Large intestine (tissue), 12 donors: ENCODE results near the gene CPE. TPM values are rescaled to one million over a fixed set of nuclear protein-coding genes. Genes with fewer than 3 reads are reported as not detected.
"Not testable (repeated sequence)": the region's sequence is repeated elsewhere in the genome, so short reads cannot be mapped to it uniquely, and the experiment has no call there.

Experiments used
- DNase-seq, 2 donors: peaks; one replicate each; pipeline versions ENCODE4 v3.0.0 to v3.0.0-alpha.2; 2013
- H3K27ac ChIP-seq: one replicate; pipeline ENCODE4 v1.5.1; 2013; ENCODE audit warnings: low read length
- H3K27me3 ChIP-seq: 2 replicates; pipeline ENCODE4 v1.6.1; 2013; ENCODE audit warnings: low read length; ENCODE audit not compliant: control insufficient read depth, insufficient read depth
- H3K36me3 ChIP-seq: 2 replicates; pipeline ENCODE4 v1.6.1; 2013; ENCODE audit warnings: low read length; ENCODE audit not compliant: control insufficient read depth, insufficient read depth
- H3K4me1 ChIP-seq: one replicate; pipeline ENCODE4 v1.6.1; 2013; ENCODE audit warnings: low read length; ENCODE audit not compliant: control insufficient read depth, insufficient read depth
- H3K4me3 ChIP-seq: one replicate; pipeline ENCODE4 v1.5.1; 2013; ENCODE audit warnings: low read length
- H3K9me3 ChIP-seq: one replicate; pipeline ENCODE4 v1.6.1; 2013; ENCODE audit warnings: mild to moderate bottlenecking, low read depth, low read length, moderate library complexity; ENCODE audit not compliant: control insufficient read depth
- WGBS: methylation state at CpG from one replicate; pipeline ENCODE4 v1.1.5; 2013; ENCODE audit warnings: low lambda C conversion rate; ENCODE audit not compliant: insufficient coverage; 5-methylcytosine and 5-hydroxymethylcytosine counted together
- long read RNA-seq, 11 donors: transcript quantifications; one replicate each; lab custom pipeline, GENCODE V29; 2026
- polyA plus RNA-seq: library from polyadenylated mRNA; unstranded; fragments of 120-200 nt; gene quantifications from one replicate; pipeline ENCODE4 v1.2.1, GENCODE V29; 2013

The CPE gene
- polyA plus RNA-seq = 162 TPM
- long read RNA-seq, donor 1, transcript CPE-201 (9 exons, 2,421 nt) = major isoform, 24 of 61 reads
- long read RNA-seq, donor 1, partial matches to known transcripts = 37 of 61 reads
- long read RNA-seq, donor 1, other reads (novel, unspliced or antisense) = 0 of 61 reads
- long read RNA-seq, donor 2, transcript CPE-201 (9 exons, 2,421 nt) = major isoform, 46 of 83 reads
- long read RNA-seq, donor 2, partial matches to known transcripts = 36 of 83 reads
- long read RNA-seq, donor 2, other reads (novel, unspliced or antisense) = 0 of 83 reads
- long read RNA-seq, donor 3, transcript CPE-201 (9 exons, 2,421 nt) = major isoform, 42 of 164 reads
- long read RNA-seq, donor 3, partial matches to known transcripts = 122 of 164 reads
- long read RNA-seq, donor 3, other reads (novel, unspliced or antisense) = 0 of 164 reads
- long read RNA-seq, donor 4, transcript CPE-201 (9 exons, 2,421 nt) = major isoform, 13 of 13 reads
- long read RNA-seq, donor 4, partial matches to known transcripts = 0 of 13 reads
- long read RNA-seq, donor 4, other reads (novel, unspliced or antisense) = 0 of 13 reads
- long read RNA-seq, donor 5, transcript CPE-201 (9 exons, 2,421 nt) = major isoform, 61 of 86 reads
- long read RNA-seq, donor 5, partial matches to known transcripts = 25 of 86 reads
- long read RNA-seq, donor 5, other reads (novel, unspliced or antisense) = 0 of 86 reads
- long read RNA-seq, donor 6, transcript CPE-201 (9 exons, 2,421 nt) = major isoform, 37 of 67 reads
- long read RNA-seq, donor 6, partial matches to known transcripts = 30 of 67 reads
- long read RNA-seq, donor 6, other reads (novel, unspliced or antisense) = 0 of 67 reads
- long read RNA-seq, donor 7, transcript CPE-201 (9 exons, 2,421 nt) = major isoform, 35 of 35 reads
- long read RNA-seq, donor 7, partial matches to known transcripts = 0 of 35 reads
- long read RNA-seq, donor 7, other reads (novel, unspliced or antisense) = 0 of 35 reads
- long read RNA-seq, donor 8, transcript CPE-201 (9 exons, 2,421 nt) = major isoform, 54 of 162 reads
- long read RNA-seq, donor 8, partial matches to known transcripts = 103 of 162 reads
- long read RNA-seq, donor 8, other reads (novel, unspliced or antisense) = 5 of 162 reads
- long read RNA-seq, donor 9, transcript CPE-201 (9 exons, 2,421 nt) = major isoform, 37 of 103 reads
- long read RNA-seq, donor 9, partial matches to known transcripts = 66 of 103 reads
- long read RNA-seq, donor 9, other reads (novel, unspliced or antisense) = 0 of 103 reads
- long read RNA-seq, donor 10, transcript CPE-201 (9 exons, 2,421 nt) = major isoform, 40 of 40 reads
- long read RNA-seq, donor 10, partial matches to known transcripts = 0 of 40 reads
- long read RNA-seq, donor 10, other reads (novel, unspliced or antisense) = 0 of 40 reads
- long read RNA-seq, donor 11, transcript CPE-201 (9 exons, 2,421 nt) = major isoform, 51 of 91 reads
- long read RNA-seq, donor 11, partial matches to known transcripts = 40 of 91 reads
- long read RNA-seq, donor 11, other reads (novel, unspliced or antisense) = 0 of 91 reads

DNA sequence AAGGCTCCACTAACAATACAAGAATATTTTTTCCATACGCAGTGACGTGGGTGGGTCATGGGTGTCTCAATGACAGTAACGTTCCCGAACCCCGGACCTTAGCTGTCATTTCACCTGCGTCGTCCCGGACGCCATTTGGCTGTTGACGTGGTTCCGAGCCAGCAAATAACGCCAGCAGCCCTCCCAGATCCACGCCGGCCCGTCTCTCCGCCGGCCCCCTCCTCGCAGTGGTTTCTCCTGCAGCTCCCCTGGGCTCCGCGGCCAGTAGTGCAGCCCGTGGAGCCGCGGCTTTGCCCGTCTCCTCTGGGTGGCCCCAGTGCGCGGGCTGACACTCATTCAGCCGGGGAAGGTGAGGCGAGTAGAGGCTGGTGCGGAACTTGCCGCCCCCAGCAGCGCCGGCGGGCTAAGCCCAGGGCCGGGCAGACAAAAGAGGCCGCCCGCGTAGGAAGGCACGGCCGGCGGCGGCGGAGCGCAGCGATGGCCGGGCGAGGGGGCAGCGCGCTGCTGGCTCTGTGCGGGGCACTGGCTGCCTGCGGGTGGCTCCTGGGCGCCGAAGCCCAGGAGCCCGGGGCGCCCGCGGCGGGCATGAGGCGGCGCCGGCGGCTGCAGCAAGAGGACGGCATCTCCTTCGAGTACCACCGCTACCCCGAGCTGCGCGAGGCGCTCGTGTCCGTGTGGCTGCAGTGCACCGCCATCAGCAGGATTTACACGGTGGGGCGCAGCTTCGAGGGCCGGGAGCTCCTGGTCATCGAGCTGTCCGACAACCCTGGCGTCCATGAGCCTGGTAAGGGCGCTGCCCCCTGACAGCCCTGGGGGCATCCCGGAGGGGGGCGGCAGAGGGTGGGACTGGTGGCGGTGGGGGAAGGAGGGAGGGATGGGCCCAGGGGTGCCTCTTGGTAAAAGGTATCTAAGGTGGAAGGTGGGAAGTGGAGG lies at the start of gene CPE:
Gene CPE (plus strand): TSS at position 264 of the 933 bp plus-strand sequence. CDS start 214 bp downstream, at position 478.
- no peaks in the 10 kb centered on the region for H3K27me3 ChIP-seq
- peaks cover 10% of the 10 kb centered on the region for H3K4me1 ChIP-seq
- H3K9me3 ChIP-seq = peaks cover 9% of the 10 kb centered on the region
- whole genome bisulfite sequencing = no CpG with 5 or more reads among the region's 82 CpGs
- DNase-seq = peak; percentile 79 to 89
- H3K27ac ChIP-seq = peak within 1 kb of the TSS; percentile 89
- no peaks in the 10 kb centered on the region for H3K36me3 ChIP-seq
- peak within 1 kb of the TSS; percentile 83 for H3K4me3 ChIP-seq

- H3K36me3 ChIP-seq = peaks cover 17% of the 10 kb centered on the region
- peaks cover 7% of the 10 kb centered on the region for H3K4me1 ChIP-seq
- 25% methylated on average over 1 of the region's 2 CpGs for WGBS
- H3K27me3 ChIP-seq = no peaks in the 10 kb centered on the region
- no peaks in the 10 kb centered on the region for H3K9me3 ChIP-seq
- peak overlapping the region; percentile 77 for H3K4me3 ChIP-seq
- peak overlapping the region; percentile 97 for H3K27ac ChIP-seq
- peak in 1 of 2 donors; percentile 16 for DNase-seq
Measured at GRCh38 chr4:165330071-165330470, 48.7 kb upstream of the CPE start.

GRCh38 chr4:165330666-165331065 lies 48.1 kb upstream of the CPE start:
- H3K4me1 ChIP-seq = peaks cover 10% of the 10 kb centered on the region
- H3K27ac ChIP-seq = peak overlapping the region; percentile 97
- no CpG with 5 or more reads among the region's 5 CpGs for WGBS
- H3K36me3 ChIP-seq = peaks cover 22% of the 10 kb centered on the region
- no peaks in the 10 kb centered on the region for H3K9me3 ChIP-seq
- no peak for DNase-seq
- H3K4me3 ChIP-seq = peak overlapping the region; percentile 77
- H3K27me3 ChIP-seq = no peaks in the 10 kb centered on the region

DNA sequence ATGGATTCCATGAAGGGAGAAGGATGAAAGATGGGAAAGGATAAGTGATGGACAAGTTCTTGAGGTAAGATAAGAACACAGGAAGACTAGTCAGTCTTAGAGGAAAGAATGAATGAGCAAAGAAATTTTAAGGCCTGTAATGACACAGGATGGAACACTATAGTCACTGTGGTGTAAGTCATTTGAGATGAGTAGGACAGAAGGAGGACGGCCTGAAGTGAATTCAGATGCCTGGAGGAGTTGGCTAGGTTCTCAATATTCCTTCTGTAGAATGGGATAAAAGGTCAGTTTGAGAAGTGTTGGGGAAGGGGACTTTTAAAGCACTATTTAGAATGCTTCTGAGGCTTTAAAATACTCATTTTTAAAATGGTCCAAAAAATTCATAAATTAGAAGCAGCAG lies 47.4 kb upstream of the CPE start:
- peak overlapping the region; percentile 77 for H3K4me3 ChIP-seq

GRCh38 chr4:165331823-165332222 lies 47.0 kb upstream of the CPE start:
- peak overlapping the region; percentile 77 for H3K4me3 ChIP-seq

More for the DNA sequence above, 47.4 kb upstream of the CPE start:
- DNase-seq = no peak
- H3K4me1 ChIP-seq = peaks cover 6% of the 10 kb centered on the region
- H3K27me3 ChIP-seq = no peaks in the 10 kb centered on the region
- H3K27ac ChIP-seq = no peak overlapping the region
- H3K9me3 ChIP-seq = no peaks in the 10 kb centered on the region
- no CpG with 5 or more reads among the region's 1 CpG for WGBS
- H3K36me3 ChIP-seq = peaks cover 22% of the 10 kb centered on the region

DNA sequence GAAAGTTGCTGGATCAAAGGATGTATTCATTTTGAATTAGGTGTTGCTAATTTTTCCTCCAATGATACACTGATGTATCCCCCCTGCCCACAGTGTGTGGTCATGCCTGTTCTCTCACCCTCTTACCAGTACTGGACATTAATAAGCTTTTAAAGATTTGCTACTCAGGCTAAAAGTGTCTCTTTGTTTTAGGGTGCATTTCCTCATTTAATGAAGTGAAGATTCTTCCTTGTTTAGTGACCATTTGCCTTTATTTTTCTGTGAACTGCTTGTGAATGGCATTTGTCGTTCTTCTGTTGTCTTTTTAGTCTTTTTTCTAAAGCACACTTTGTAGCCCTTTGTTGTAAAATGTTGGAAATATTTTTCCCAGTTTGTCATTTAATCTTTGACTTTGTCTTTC lies 46.3 kb upstream of the CPE start:
- H3K9me3 ChIP-seq = no peaks in the 10 kb centered on the region

More at GRCh38 chr4:165331823-165332222, 47.0 kb upstream of the CPE start:
- no peak overlapping the region for H3K27ac ChIP-seq
- 47% methylated on average over 10 of the region's 10 CpGs for WGBS
- H3K27me3 ChIP-seq = no peaks in the 10 kb centered on the region
- no peak for DNase-seq
- H3K4me1 ChIP-seq = peaks cover 5% of the 10 kb centered on the region
- H3K36me3 ChIP-seq = peaks cover 27% of the 10 kb centered on the region
- no peaks in the 10 kb centered on the region for H3K9me3 ChIP-seq

DNA sequence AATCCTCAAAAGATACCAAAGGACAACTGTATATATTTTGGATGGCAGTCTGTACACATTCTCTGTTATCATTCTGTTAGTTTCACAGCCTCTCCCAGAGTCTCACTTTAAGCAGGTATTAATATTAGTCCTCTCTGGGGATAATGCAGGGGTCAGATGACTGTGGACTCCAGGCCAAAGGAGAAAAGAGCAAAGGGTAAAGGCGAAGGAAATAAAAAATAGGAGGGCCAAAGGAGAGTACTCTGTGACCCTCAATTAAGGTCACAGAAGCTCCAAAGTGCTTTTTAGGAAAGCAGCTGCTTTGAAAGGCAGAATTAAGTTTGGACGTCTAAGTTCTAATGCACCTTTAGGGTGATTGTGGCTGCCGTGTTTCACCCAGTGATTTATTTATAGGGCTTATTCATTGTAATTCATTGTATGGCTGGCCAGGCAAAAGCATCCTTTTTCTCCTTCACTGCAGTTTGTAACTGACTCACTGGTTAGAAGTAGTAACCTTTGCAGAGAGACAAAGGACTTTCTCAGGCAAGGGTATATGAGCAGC lies 43.6 kb upstream of the CPE start:
- H3K27ac ChIP-seq = no peak overlapping the region
- H3K27me3 ChIP-seq = no peaks in the 10 kb centered on the region
- DNase-seq = no peak
- no peak overlapping the region for H3K4me3 ChIP-seq
- WGBS = 70% methylated on average over 1 of the region's 3 CpGs
- peaks cover 5% of the 10 kb centered on the region for H3K4me1 ChIP-seq
- no peaks in the 10 kb centered on the region for H3K9me3 ChIP-seq
- peaks cover 49% of the 10 kb centered on the region for H3K36me3 ChIP-seq

More for the DNA sequence above, 46.3 kb upstream of the CPE start:
- Histone ChIP-seq H3K36me3 (peaks cover 32% of the 10 kb centered on the region), H3K4me3 (peak overlapping the region; percentile 77), H3K4me1 (peaks cover 5% of the 10 kb centered on the region), H3K27ac (no peak overlapping the region), H3K27me3 (no peaks in the 10 kb centered on the region)
- 33% methylated on average over 1 of the region's 1 CpG for WGBS
- DNase-seq = no peak

- H3K4me3 ChIP-seq = no peak overlapping the region
- no peak overlapping the region for H3K27ac ChIP-seq
- no peaks in the 10 kb centered on the region for H3K9me3 ChIP-seq
- no peak for DNase-seq
- WGBS = 80% methylated on average over 1 of the region's 6 CpGs
- H3K4me1 ChIP-seq = peaks cover 5% of the 10 kb centered on the region
- no peaks in the 10 kb centered on the region for H3K27me3 ChIP-seq
- peaks cover 46% of the 10 kb centered on the region for H3K36me3 ChIP-seq
Measured at GRCh38 chr4:165336743-165337142, 42.1 kb upstream of the CPE start.

DNA sequence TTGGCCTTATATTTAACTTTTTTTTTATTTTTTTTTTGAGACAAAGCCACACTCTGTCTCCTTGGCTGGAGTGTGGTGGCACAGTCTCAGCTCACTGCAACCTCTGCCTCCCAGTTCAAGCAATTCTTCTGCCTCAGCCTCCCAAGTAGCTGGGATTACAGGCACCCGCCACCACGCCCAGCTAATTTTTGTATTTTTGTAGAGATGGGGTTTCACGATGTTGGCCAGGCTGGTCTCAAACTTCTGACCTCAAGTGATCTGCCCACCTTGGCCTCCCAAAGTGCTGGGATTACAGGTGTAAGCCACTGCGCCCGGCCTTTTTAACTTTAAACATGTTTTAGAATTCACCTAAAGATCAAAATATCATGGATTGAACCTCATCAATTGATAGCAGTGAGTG lies 36.5 kb upstream of the CPE start:
- WGBS = no CpG with 5 or more reads among the region's 5 CpGs

More for the DNA sequence above, 36.5 kb upstream of the CPE start:
- not testable (repeated sequence) for H3K4me3 ChIP-seq, H3K27me3 ChIP-seq, H3K9me3 ChIP-seq, H3K27ac ChIP-seq, H3K4me1 ChIP-seq, DNase-seq
- peaks cover 26% of the 10 kb centered on the region for H3K36me3 ChIP-seq
